H9 (cell line): ENCODE results near the gene ZNF232. TPM values are rescaled to one million over a fixed set of nuclear protein-coding genes. Genes with fewer than 3 reads are reported as not detected.
"Not testable (repeated sequence)": the region's sequence is repeated elsewhere in the genome, so short reads cannot be mapped to it uniquely, and the experiment has no call there.

Experiments used
- DNase-seq: peaks from one replicate; pipeline ENCODE4 v3.0.0-alpha.2; 2017
- H2AFZ ChIP-seq: one replicate; pipeline ENCODE4 v1.6.1; 2013; ENCODE audit warnings: mild to moderate bottlenecking, low read length, control low read depth, moderate library complexity
- H2AK5ac ChIP-seq: 2 replicates; pipeline ENCODE4 v1.6.1; 2013; ENCODE audit warnings: low read length, control low read depth, mixed read lengths; ENCODE audit not compliant: insufficient read length
- H2BK120ac ChIP-seq: one replicate; pipeline ENCODE4 v1.6.1; 2013; ENCODE audit warnings: low read depth, mild to moderate bottlenecking, low read length, control low read depth, inconsistent platforms; ENCODE audit not compliant: poor library complexity, severe bottlenecking
- H2BK12ac ChIP-seq: 2 replicates; pipeline ENCODE4 v1.6.1; 2013; ENCODE audit warnings: low read length, control low read depth, mixed read lengths, low read depth; ENCODE audit not compliant: insufficient read length
- H2BK15ac ChIP-seq: 2 replicates; pipeline ENCODE4 v1.6.1; 2013; ENCODE audit warnings: low read depth, low read length, control low read depth
- H2BK20ac ChIP-seq: one replicate; pipeline ENCODE4 v1.6.1; 2013; ENCODE audit warnings: low read depth, mild to moderate bottlenecking, low read length, control low read depth, inconsistent platforms; ENCODE audit not compliant: poor library complexity, severe bottlenecking
- H2BK5ac ChIP-seq: 2 replicates; pipeline ENCODE4 v1.6.1; 2013; ENCODE audit warnings: low read length, control low read depth, mixed read lengths; ENCODE audit not compliant: insufficient read length
- H3K14ac ChIP-seq: 2 replicates; pipeline ENCODE4 v1.6.1; 2013; ENCODE audit warnings: low read length, control low read depth; ENCODE audit not compliant: insufficient read depth
- H3K18ac ChIP-seq: 2 replicates; pipeline ENCODE4 v1.6.1; 2013; ENCODE audit warnings: low read depth, mild to moderate bottlenecking, mixed read lengths, low read length, control low read depth; ENCODE audit not compliant: insufficient read length
- H3K23ac ChIP-seq: 2 replicates; pipeline ENCODE4 v1.6.1; 2013; ENCODE audit warnings: low read length, control low read depth, mixed read lengths, low read depth; ENCODE audit not compliant: insufficient read length
- H3K23me2 ChIP-seq: 2 replicates; pipeline ENCODE4 v1.6.1; 2013; ENCODE audit warnings: low read depth, mild to moderate bottlenecking, mixed read lengths, low read length, control low read depth; ENCODE audit not compliant: insufficient read length, poor library complexity, severe bottlenecking
- H3K27ac ChIP-seq: 2 replicates; pipeline ENCODE4 v1.5.1; 2013; ENCODE audit warnings: low read length, control low read depth, mixed read lengths, low read depth; ENCODE audit not compliant: insufficient read length
- H3K27me3 ChIP-seq: 2 replicates; pipeline ENCODE4 v1.6.1; 2013; ENCODE audit warnings: low read length, control low read depth, inconsistent platforms; ENCODE audit not compliant: insufficient read depth
- H3K4ac ChIP-seq: 2 replicates; pipeline ENCODE4 v1.6.1; 2013; ENCODE audit warnings: low read depth, mild to moderate bottlenecking, control low read depth, inconsistent platforms, low read length, moderate library complexity
- H3K4me1 ChIP-seq: 2 replicates; pipeline ENCODE4 v1.6.1; 2013; ENCODE audit warnings: low read length, control low read depth, inconsistent platforms; ENCODE audit not compliant: insufficient read depth
- H3K4me2 ChIP-seq: 2 replicates; pipeline ENCODE4 v1.6.1; 2013; ENCODE audit warnings: low read length, control low read depth, mixed read lengths; ENCODE audit not compliant: insufficient read length, insufficient read depth
- H3K56ac ChIP-seq: 2 replicates; pipeline ENCODE4 v1.6.1; 2013; ENCODE audit warnings: low read depth, mild to moderate bottlenecking, mixed read lengths, low read length, control low read depth; ENCODE audit not compliant: insufficient read length
- H3K79me1 ChIP-seq: 2 replicates; pipeline ENCODE4 v1.6.1; 2013; ENCODE audit warnings: low read depth, mild to moderate bottlenecking, moderate library complexity, low read length, control low read depth, inconsistent platforms; ENCODE audit not compliant: insufficient read depth, poor library complexity, severe bottlenecking
- H3K79me2 ChIP-seq: 2 replicates; pipeline ENCODE4 v1.6.1; 2013; ENCODE audit warnings: low read length, control low read depth, inconsistent platforms; ENCODE audit not compliant: insufficient read depth
- H3K9ac ChIP-seq: 2 replicates; pipeline ENCODE4 v1.6.1; 2013; ENCODE audit warnings: low read length, control low read depth, mixed read lengths; ENCODE audit not compliant: insufficient read length; ENCODE audit errors: extremely low read depth
- H3K9me3 ChIP-seq: one replicate; pipeline ENCODE4 v1.6.1; 2013; ENCODE audit warnings: low read depth, low read length, inconsistent platforms; ENCODE audit not compliant: control insufficient read depth
- H3T11ph ChIP-seq: one replicate; pipeline ENCODE4 v1.6.1; 2013; ENCODE audit warnings: mild to moderate bottlenecking, low read length, control low read depth, inconsistent platforms
- H4K20me1 ChIP-seq: one replicate; pipeline ENCODE4 v1.6.1; 2013; ENCODE audit not compliant: control insufficient read depth, insufficient read length, insufficient read depth
- H4K5ac ChIP-seq: 2 replicates; pipeline ENCODE4 v1.6.1; 2013; ENCODE audit warnings: low read depth, mild to moderate bottlenecking, mixed read lengths, low read length, control low read depth; ENCODE audit not compliant: insufficient read length
- H4K8ac ChIP-seq: replicated peaks from 2 replicates; pipeline ENCODE4 v1.6.1; 2013; ENCODE audit warnings: low read length, control low read depth, mixed read lengths, low read depth; ENCODE audit not compliant: insufficient read length
- H4K91ac ChIP-seq: 2 replicates; pipeline ENCODE4 v1.6.1; 2013; ENCODE audit warnings: low read depth, mild to moderate bottlenecking, moderate library complexity, mixed read lengths, low read length, control low read depth; ENCODE audit not compliant: insufficient read length
- H3K27ac Mint-ChIP-seq, 3 experiments: 2 replicates in 2 of 3; 3 replicates in 1 of 3; pipeline ENCODE4 v1.8.0; 2020 to 2021; ENCODE audit warnings: mixed read lengths in 3 of 3, mild to moderate bottlenecking in 1 of 3, moderate library complexity in 1 of 3
- H3K27me3 Mint-ChIP-seq: 2 replicates; pipeline ENCODE4 v1.8.0; 2021; ENCODE audit warnings: low read depth, mild to moderate bottlenecking, moderate library complexity, mixed read lengths
- H3K36me3 Mint-ChIP-seq, 3 experiments: 2 replicates in 2 of 3; 3 replicates in 1 of 3; pipeline ENCODE4 v1.8.0; 2020 to 2021; ENCODE audit warnings: low read depth in 3 of 3, mixed read lengths in 3 of 3; ENCODE audit not compliant: insufficient read depth in 1 of 3
- H3K4me1 Mint-ChIP-seq, 2 experiments: 2 replicates each; pipeline ENCODE4 v1.8.0; 2020; ENCODE audit warnings: mixed read lengths in 2 of 2
- H3K4me3 Mint-ChIP-seq, 2 experiments: 2 replicates in 1 of 2; 3 replicates in 1 of 2; pipeline ENCODE4 v1.8.0; 2020 to 2021; ENCODE audit warnings: mild to moderate bottlenecking in 2 of 2, mixed read lengths in 2 of 2, moderate library complexity in 1 of 2
- H3K9me3 Mint-ChIP-seq, 2 experiments: 2 replicates in 1 of 2; 3 replicates in 1 of 2; pipeline ENCODE4 v1.8.0; 2020; ENCODE audit warnings: mild to moderate bottlenecking in 2 of 2, mixed read lengths in 2 of 2, moderate library complexity in 1 of 2
- WGBS: extraction: QIAGEN DNeasy Blood & Tissue Kit; methylation state at CpG from one replicate; pipeline ENCODE4 v1.1.7; 2013; ENCODE audit warnings: missing lambda C conversion rate, low lambda C conversion rate, mixed read lengths; ENCODE audit not compliant: insufficient read length; ENCODE audit errors: extremely low coverage; 5-methylcytosine and 5-hydroxymethylcytosine counted together
- total RNA-seq: library from RNA; stranded (reverse); gene quantifications from 2 replicates; pipeline ENCODE4 v1.2.1, GENCODE V29; 2021
- TF ChIP-seq, protein P1 (sequence below): fragments of 200-600 bp; sonication (generic); conservative IDR thresholded peaks from 3 replicates; pipeline ENCODE4 v1.8.0; 2021; ENCODE audit warnings: antibody characterized with exemption, mild to moderate bottlenecking

Gene ZNF232
- total RNA-seq, 1 experiment from 2014 or later: 46.4 TPM

DNA sequence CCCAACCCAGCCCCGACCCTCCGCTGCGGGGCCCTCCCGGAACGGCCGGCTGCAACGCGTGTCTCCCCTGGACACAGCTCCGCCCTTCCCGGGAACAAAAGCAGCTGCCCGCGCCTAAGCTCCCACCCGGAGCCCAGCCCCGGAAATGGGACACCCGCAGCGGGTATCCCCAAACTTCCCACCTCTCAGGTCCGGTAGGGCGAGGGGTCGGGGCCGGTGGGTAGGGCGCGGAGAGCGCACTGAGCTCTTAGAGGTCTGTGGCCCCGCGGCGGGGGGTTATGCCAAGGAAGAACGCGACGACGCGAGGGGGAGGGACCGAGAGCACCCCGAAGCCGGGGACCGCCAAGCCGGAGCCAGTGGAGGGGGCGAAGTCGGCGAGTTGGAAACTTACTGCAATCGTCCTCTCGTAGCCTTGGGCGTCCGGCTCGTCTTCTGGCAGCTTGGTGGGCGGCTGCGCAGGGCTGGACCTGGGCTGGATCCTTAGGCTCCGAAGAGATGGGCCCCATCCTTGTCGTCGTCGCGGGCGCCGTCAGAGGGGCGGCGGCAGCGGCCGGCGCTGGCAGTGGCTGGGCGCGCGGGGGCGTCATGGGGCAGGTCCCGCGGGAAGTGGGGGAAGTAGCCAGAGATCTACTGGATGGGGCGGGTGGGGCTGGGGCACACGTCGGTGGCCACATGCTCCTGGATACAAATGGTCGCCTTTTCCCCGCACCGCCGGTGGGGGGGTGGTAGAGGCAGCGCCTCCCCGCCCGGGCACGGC is 11.1 kb upstream of the ZNF232 start:
- no peak overlapping the region for H2BK15ac ChIP-seq
- no peak overlapping the region for H3T11ph ChIP-seq
- H3K36me3 Mint-ChIP-seq: peaks cover 0 to 8% (median 0%) of the 10 kb centered on the region in 3 experiments; a peak in 2 of 7 replicates
- H3K9me3 Mint-ChIP-seq: peaks cover 6 to 7% of the 10 kb centered on the region in 2 experiments; a peak in 3 of 5 replicates
- peak overlapping the region; percentile 39 for H3K4me2 ChIP-seq
- H2AK5ac ChIP-seq: no peak overlapping the region
- no peak overlapping the region for H3K27ac Mint-ChIP-seq
- peak overlapping the region; percentile 70 to 78 for H3K4me3 Mint-ChIP-seq
- no peak overlapping the region for H3K27ac ChIP-seq
- no peaks in the 10 kb centered on the region for H4K20me1 ChIP-seq
- no peaks in the 10 kb centered on the region for H3K9me3 ChIP-seq
- H3K9ac ChIP-seq: no peak overlapping the region
- H3K4me1 ChIP-seq: no peaks in the 10 kb centered on the region
- peaks cover 68% of the 10 kb centered on the region for H3K27me3 Mint-ChIP-seq
- H3K79me2 ChIP-seq: no peaks in the 10 kb centered on the region
- no peak overlapping the region for H4K91ac ChIP-seq
- TF ChIP-seq, protein P1, sequence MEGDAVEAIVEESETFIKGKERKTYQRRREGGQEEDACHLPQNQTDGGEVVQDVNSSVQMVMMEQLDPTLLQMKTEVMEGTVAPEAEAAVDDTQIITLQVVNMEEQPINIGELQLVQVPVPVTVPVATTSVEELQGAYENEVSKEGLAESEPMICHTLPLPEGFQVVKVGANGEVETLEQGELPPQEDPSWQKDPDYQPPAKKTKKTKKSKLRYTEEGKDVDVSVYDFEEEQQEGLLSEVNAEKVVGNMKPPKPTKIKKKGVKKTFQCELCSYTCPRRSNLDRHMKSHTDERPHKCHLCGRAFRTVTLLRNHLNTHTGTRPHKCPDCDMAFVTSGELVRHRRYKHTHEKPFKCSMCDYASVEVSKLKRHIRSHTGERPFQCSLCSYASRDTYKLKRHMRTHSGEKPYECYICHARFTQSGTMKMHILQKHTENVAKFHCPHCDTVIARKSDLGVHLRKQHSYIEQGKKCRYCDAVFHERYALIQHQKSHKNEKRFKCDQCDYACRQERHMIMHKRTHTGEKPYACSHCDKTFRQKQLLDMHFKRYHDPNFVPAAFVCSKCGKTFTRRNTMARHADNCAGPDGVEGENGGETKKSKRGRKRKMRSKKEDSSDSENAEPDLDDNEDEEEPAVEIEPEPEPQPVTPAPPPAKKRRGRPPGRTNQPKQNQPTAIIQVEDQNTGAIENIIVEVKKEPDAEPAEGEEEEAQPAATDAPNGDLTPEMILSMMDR: 0 out of 3 replicates have a peak, but pooled peaks have one; percentile 9
- no peak overlapping the region for H2BK12ac ChIP-seq
- DNase-seq: peak; percentile 70
- H2BK20ac ChIP-seq: no peak overlapping the region
- no peaks in the 10 kb centered on the region for H3K79me1 ChIP-seq
- H4K8ac ChIP-seq: no peak overlapping the region
- peak overlapping the region; percentile 82 for H3K14ac ChIP-seq
- no CpG with 5 or more reads among the region's 75 CpGs for WGBS
- peak overlapping the region; percentile 85 for H3K18ac ChIP-seq
- H3K23ac ChIP-seq: no peak overlapping the region
- H3K4me1 Mint-ChIP-seq: peaks cover 6% of the 10 kb centered on the region in 2 experiments; a peak in 3 of 4 replicates
- no peak overlapping the region for H2BK5ac ChIP-seq
- peaks cover 9% of the 10 kb centered on the region for H3K23me2 ChIP-seq
- no peak overlapping the region for H2BK120ac ChIP-seq
- H2AFZ ChIP-seq: no peak overlapping the region
- no peak overlapping the region for H4K5ac ChIP-seq
- no peak overlapping the region for H3K56ac ChIP-seq
- no peak overlapping the region for H3K4ac ChIP-seq
- H3K27me3 ChIP-seq: no peaks in the 10 kb centered on the region; the same call in 1 of the 2 replicates

- not testable (repeated sequence) for H2AFZ ChIP-seq, H3T11ph ChIP-seq, H3K23ac ChIP-seq, H3K27ac Mint-ChIP-seq, H3K9me3 ChIP-seq, H3K56ac ChIP-seq, H4K5ac ChIP-seq, H4K20me1 ChIP-seq, H3K4ac ChIP-seq, H3K4me1 Mint-ChIP-seq, H3K27ac ChIP-seq, H2AK5ac ChIP-seq, H3K18ac ChIP-seq, H3K14ac ChIP-seq, H3K27me3 ChIP-seq, H2BK5ac ChIP-seq, DNase-seq, H3K79me1 ChIP-seq, H3K4me1 ChIP-seq, H3K36me3 Mint-ChIP-seq, H4K91ac ChIP-seq, H3K79me2 ChIP-seq, H4K8ac ChIP-seq, H3K23me2 ChIP-seq, H2BK15ac ChIP-seq, H2BK20ac ChIP-seq, H2BK12ac ChIP-seq, H3K9ac ChIP-seq, H2BK120ac ChIP-seq, H3K9me3 Mint-ChIP-seq
- peak overlapping the region; percentile 39 for H3K4me2 ChIP-seq
- WGBS: no CpG with 5 or more reads among the region's 7 CpGs
- peak overlapping the region; percentile 70 to 73 for H3K4me3 Mint-ChIP-seq
- H3K27me3 Mint-ChIP-seq: peaks cover 65% of the 10 kb centered on the region
Observed at GRCh38 chr17:5122056-5122455, 10.4 kb upstream of the ZNF232 start.
